GM06990 (cell line): Measurements from ENCODE around the gene HIGD1B.

Source experiments
- DNase-seq: peaks from one replicate; pipeline ENCODE4 v3.0.0-alpha.2; 2011; ENCODE audit not compliant: insufficient read length; ENCODE audit errors: extremely low read depth
- H3K27me3 ChIP-seq: replicated peaks from 2 replicates; pipeline ENCODE4 v1.6.0; 2011; ENCODE audit warnings: low read length; ENCODE audit not compliant: control insufficient read depth, insufficient read depth
- H3K36me3 ChIP-seq: 2 replicates; pipeline ENCODE4 v1.5.1; 2011; ENCODE audit warnings: low read length; ENCODE audit not compliant: control insufficient read depth, insufficient read depth
- H3K4me3 ChIP-seq: replicated peaks from 2 replicates; pipeline ENCODE4 v1.5.1; 2011; ENCODE audit warnings: low read depth, mild to moderate bottlenecking, control low read depth, low read length
- TF ChIP-seq, protein P1 (sequence below): IDR thresholded peaks from 2 replicates; pipeline ENCODE4 v1.5.1; 2011; ENCODE audit warnings: low read length, control low read depth, mild to moderate bottlenecking, inconsistent platforms; ENCODE audit not compliant: insufficient read depth, poor library complexity, severe bottlenecking

The HIGD1B gene

GRCh38 chr17:44831371-44831770 is 16.3 kb upstream of the HIGD1B start:
- no peaks in the 10 kb centered on the region for H3K27me3 ChIP-seq
- DNase-seq, result no peak
- H3K36me3 ChIP-seq, result no peaks in the 10 kb centered on the region
- no peak overlapping the region for H3K4me3 ChIP-seq
- TF ChIP-seq, protein P1, sequence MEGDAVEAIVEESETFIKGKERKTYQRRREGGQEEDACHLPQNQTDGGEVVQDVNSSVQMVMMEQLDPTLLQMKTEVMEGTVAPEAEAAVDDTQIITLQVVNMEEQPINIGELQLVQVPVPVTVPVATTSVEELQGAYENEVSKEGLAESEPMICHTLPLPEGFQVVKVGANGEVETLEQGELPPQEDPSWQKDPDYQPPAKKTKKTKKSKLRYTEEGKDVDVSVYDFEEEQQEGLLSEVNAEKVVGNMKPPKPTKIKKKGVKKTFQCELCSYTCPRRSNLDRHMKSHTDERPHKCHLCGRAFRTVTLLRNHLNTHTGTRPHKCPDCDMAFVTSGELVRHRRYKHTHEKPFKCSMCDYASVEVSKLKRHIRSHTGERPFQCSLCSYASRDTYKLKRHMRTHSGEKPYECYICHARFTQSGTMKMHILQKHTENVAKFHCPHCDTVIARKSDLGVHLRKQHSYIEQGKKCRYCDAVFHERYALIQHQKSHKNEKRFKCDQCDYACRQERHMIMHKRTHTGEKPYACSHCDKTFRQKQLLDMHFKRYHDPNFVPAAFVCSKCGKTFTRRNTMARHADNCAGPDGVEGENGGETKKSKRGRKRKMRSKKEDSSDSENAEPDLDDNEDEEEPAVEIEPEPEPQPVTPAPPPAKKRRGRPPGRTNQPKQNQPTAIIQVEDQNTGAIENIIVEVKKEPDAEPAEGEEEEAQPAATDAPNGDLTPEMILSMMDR, result no peak

DNA sequence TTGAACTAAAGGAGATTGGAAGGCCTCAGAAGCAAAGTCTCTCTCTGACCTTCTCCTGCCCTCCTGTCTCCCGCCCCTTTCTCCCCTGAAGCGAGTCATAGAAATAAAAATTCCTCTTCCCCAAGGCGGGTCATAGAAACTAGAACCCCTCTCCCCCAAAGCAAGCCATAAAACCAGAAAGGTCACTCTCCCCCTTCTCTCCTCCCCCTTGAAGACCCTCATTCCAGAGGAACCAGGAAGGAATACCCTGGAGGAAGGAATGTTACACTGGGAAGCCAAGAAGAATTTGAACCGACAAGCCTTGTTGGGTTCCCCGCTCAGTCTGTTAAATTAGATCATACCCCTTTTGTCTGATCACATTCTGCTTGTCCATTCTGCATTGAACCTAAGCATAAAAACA is 14.9 kb upstream of the HIGD1B start:
- no peak for DNase-seq
- TF ChIP-seq, protein P1, result no peak
- Histone ChIP-seq H3K27me3 (no peaks in the 10 kb centered on the region), H3K36me3 (no peaks in the 10 kb centered on the region), H3K4me3 (no peak overlapping the region)

DNA sequence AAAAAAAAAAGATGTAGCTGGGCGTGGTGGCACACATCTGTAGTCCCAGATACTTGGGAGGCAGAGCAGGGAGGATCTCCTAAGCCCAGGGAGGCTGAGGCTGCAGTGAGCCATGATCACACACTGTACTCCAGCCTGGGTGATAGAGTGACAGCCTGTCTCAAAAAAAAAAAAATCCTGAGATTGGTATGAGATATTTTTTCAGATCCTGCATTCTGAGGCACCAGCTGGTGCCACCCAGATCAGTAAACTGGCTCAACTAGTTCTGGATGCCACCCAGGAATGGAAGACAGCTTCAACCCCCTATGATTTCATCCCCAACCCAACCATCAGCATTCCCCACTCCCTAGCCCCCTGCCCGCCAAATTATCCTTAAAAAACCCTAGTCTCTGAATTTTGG is 10.5 kb upstream of the HIGD1B start:
- no peak for DNase-seq
- Histone ChIP-seq H3K27me3 (no peaks in the 10 kb centered on the region), H3K36me3 (no peaks in the 10 kb centered on the region), H3K4me3 (no peak overlapping the region)
- TF ChIP-seq, protein P1, result no peak

DNA sequence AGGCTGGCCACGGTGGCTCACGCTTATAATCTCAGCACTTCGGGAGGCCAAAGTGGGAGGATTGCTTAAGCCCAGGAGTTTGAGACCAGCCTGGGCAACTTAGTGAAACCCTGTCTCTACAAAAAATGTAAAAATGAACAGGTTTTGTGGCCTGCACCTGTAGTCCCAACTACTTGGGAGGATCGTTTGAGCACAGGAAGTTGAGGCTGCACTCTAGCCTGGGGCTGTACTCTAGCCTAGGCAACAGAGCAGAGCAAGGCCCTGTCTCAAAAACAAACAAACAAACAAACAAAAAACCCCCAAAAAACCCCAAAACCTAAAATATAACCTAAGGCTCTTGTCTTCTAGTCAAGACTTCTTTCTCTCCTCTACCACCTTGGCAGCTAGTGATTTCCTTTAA is 7.4 kb upstream of the HIGD1B start:
- H3K27me3 ChIP-seq, result no peaks in the 10 kb centered on the region
- TF ChIP-seq, protein P1, result no peak
- no peak for DNase-seq
- no peak overlapping the region for H3K4me3 ChIP-seq
- H3K36me3 ChIP-seq, result no peaks in the 10 kb centered on the region

DNA sequence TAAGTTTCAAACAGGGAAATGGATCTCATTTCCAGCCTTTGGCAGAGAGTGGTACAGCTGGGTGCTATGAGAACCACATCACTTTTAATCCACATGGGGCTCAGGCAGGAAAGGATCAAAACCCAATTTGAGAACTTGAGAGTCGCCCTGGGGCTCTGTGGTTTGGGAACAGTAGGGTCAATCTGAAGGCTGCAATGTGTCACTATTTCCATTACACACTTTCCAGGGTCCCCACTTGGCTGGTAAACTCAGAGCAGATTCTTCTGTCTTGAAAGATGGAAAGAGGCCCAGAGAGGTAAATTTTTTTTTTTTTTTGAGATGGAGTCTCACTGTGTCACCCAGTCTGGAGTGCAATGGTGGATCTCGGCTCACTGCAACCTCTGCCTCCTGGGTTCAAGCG is 6.7 kb upstream of the HIGD1B start:
- no peak overlapping the region for H3K4me3 ChIP-seq
- no peaks in the 10 kb centered on the region for H3K36me3 ChIP-seq
- H3K27me3 ChIP-seq, result no peaks in the 10 kb centered on the region
- no peak for DNase-seq
- TF ChIP-seq, protein P1, result no peak

GRCh38 chr17:44842748-44843147 is 4.9 kb upstream of the HIGD1B start:
- TF ChIP-seq, protein P1, result no peak
- Histone ChIP-seq H3K27me3 (no peaks in the 10 kb centered on the region), H3K36me3 (no peaks in the 10 kb centered on the region), H3K4me3 (no peak overlapping the region)
- DNase-seq, result no peak
